Measurements from ENCODE around the gene LIMA1.

Gene LIMA1

DNA sequence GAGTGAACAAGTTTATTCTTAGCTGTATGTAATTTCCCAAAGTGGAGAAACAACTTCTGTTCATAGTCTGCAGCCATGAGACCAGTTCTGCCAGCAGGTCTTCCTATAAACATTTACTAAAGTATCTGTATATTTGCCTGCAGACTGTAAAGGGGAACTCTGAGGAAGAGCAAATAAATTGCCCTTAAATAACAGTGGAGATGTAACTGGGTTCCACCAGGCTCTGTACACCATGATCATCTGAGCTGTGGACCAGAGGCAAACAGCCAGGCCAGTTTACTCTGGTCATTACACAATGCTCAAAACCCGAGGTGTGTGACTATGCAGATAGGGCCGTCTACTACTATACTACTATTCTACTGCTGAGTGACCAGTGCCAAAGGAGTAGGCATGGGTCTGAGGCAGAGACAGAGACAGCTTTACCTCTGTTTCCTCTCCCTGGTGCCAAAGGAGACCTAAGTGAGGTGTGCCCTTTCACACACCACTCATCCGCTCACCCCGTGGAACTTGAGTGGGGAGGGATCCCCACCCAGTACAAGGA lies 95.0 kb downstream of the LIMA1 start:
- no peak overlapping the region for H3K4me3 ChIP-seq (ENCODE audit: low read depth, low read length)
- DNase-seq, result no peak
- TF ChIP-seq, protein P1, sequence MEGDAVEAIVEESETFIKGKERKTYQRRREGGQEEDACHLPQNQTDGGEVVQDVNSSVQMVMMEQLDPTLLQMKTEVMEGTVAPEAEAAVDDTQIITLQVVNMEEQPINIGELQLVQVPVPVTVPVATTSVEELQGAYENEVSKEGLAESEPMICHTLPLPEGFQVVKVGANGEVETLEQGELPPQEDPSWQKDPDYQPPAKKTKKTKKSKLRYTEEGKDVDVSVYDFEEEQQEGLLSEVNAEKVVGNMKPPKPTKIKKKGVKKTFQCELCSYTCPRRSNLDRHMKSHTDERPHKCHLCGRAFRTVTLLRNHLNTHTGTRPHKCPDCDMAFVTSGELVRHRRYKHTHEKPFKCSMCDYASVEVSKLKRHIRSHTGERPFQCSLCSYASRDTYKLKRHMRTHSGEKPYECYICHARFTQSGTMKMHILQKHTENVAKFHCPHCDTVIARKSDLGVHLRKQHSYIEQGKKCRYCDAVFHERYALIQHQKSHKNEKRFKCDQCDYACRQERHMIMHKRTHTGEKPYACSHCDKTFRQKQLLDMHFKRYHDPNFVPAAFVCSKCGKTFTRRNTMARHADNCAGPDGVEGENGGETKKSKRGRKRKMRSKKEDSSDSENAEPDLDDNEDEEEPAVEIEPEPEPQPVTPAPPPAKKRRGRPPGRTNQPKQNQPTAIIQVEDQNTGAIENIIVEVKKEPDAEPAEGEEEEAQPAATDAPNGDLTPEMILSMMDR (IDR thresholded peaks at IDR 0.05; ENCODE audit: low read depth, low read length), result no peak
- H3K36me3 ChIP-seq, result peaks cover 17% of the 10 kb centered on the region
- no peaks in the 10 kb centered on the region for H3K27me3 ChIP-seq (ENCODE audit: insufficient read depth, low read depth, severe bottlenecking)
- no peak overlapping the region for H3K27ac ChIP-seq
- H3K9me3 ChIP-seq (ENCODE audit: severe bottlenecking), result no peaks in the 10 kb centered on the region

DNA sequence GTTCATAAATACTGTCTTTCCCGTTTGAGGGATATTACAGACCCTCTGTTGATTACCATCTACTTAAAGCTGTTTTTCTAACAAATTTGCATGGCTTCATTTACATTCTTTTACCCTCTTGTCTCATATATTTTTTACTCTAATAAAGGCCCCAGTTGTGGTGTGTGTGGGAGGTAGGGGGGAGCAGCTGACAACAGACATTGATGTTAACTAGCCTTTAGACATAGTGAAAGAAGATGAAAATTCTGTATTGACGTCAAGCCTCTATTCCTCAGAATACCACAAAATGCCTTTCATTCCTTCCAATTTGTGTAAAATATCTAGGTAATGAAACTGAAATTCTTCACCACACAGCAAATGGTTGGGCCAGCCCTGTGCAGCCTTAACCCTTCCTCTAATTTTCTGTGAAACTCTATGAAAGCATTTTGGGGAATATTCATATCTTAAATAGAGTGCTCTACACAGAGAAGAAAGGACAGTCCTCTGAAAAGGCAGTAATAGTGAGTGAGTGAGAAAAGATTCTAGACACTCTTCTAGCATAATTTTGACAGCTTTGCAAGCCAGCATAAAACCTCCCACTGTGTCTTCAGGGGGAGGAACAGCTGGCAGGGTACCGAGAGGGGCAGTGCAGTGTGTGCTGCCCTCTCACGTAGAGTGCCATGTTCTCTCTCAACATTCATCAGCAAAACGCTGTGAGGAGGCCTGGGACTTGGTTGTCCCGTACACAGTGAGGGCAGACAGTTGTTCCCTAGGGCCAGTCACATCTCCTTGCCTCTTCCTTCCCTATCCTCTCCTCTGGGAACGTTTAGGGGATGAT lies 96.0 kb downstream of the LIMA1 start:
- H3K36me3 ChIP-seq, result peaks cover 12% of the 10 kb centered on the region
- H3K27ac ChIP-seq, result no peak overlapping the region
- no peak for DNase-seq
- TF ChIP-seq, protein P1 (IDR thresholded peaks at IDR 0.05; ENCODE audit: low read depth, low read length), result no peak
- no peak overlapping the region for H3K4me3 ChIP-seq (ENCODE audit: low read depth, low read length)
- no peaks in the 10 kb centered on the region for H3K9me3 ChIP-seq (ENCODE audit: severe bottlenecking)
- H3K27me3 ChIP-seq (ENCODE audit: insufficient read depth, low read depth, severe bottlenecking), result no peaks in the 10 kb centered on the region

DNA sequence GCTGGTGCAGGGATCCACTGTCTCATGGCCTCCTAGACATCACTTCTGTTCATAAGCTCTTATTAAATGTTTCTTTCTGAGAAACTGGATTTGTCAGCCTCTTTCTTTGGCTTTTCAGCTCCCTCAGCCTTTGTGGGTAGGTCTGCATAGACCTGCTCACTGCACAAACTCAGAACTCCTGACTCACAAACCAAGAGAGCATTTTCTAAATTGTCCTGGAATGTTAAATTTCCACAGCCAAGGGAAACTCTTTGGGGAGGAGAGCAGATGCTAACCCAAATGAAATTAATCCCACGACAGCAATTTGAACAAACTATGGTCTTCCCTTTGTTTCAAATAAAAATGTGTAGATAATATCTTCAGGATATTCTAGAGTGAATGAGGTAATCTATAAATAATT lies 96.6 kb downstream of the LIMA1 start:
- TF ChIP-seq, protein P1 (IDR thresholded peaks at IDR 0.05; ENCODE audit: low read depth, low read length), result no peak
- Histone ChIP-seq H3K27ac (no peak overlapping the region), H3K9me3 (ENCODE audit: severe bottlenecking) (no peaks in the 10 kb centered on the region), H3K27me3 (ENCODE audit: insufficient read depth, low read depth, severe bottlenecking) (no peaks in the 10 kb centered on the region), H3K4me3 (ENCODE audit: low read depth, low read length) (no peak overlapping the region), H3K36me3 (peaks cover 9% of the 10 kb centered on the region)
- DNase-seq, result no peak

DNA sequence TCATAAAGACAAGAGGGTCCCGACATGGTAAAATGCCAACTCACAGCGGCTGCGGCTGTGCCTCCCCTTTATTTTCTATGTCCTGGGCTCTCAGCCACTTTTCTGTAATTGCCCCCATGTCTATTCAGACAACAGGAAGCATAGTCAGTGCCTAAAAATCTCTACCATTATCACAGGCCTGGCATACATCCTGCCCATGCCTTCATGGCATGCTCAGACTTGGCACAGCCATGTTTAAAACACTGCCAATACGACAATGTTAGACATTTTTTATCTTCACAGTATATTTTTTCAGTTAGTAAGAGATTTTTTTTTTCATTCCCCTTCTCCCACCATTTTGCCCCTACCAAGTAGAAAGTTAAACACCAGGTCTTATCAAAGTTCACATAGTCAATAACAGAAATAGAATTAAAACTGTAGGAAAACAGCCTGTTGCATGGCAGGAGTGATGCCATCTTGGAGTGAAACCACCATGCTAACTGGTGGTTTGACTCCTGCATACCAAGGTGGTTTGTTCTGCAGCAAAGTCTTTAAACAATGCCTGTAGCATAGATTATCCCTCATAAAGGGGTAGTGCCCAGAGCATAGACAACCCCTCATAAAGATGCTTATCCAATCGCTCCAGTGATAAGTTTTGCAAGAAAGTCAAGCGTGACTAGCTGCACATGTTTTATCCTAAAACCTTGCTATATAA lies 97.2 kb downstream of the LIMA1 start:
- no peak for DNase-seq
- peaks cover 10% of the 10 kb centered on the region for H3K36me3 ChIP-seq
- H3K4me3 ChIP-seq (ENCODE audit: low read depth, low read length), result no peak overlapping the region
- TF ChIP-seq, protein P1 (IDR thresholded peaks at IDR 0.05; ENCODE audit: low read depth, low read length), result no peak
- no peaks in the 10 kb centered on the region for H3K27me3 ChIP-seq (ENCODE audit: insufficient read depth, low read depth, severe bottlenecking)
- no peak overlapping the region for H3K27ac ChIP-seq
- no peaks in the 10 kb centered on the region for H3K9me3 ChIP-seq (ENCODE audit: severe bottlenecking)

DNA sequence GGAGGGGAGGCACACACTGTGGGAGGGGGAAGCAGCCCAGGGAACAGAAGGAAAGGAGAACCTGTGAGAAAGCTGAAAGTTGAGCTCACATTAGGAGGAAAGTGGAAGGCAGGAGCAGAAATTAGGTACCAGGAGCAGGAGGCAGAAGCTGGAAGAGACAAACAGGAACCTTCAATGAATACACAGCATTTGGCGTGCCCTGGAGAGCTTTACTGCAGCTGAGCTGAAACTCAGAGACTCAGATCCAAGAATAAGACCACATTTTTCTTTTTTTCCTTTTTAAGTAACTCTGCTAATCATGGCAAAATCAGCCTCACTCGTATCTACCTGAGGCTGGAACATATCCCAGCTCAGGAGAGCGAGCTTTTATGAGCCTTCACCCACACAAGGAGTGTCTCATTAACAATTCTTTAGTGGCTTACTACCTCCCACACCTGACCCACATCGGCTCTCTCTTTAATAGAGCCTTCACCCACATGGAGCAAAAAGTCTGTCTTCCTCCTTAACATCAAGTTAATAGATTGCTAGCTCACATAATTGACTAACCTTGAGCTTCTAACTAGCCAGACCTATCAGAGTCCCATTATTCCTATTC lies 97.9 kb downstream of the LIMA1 start:
- Histone ChIP-seq H3K27me3 (ENCODE audit: insufficient read depth, low read depth, severe bottlenecking) (no peaks in the 10 kb centered on the region), H3K9me3 (ENCODE audit: severe bottlenecking) (no peaks in the 10 kb centered on the region), H3K27ac (no peak overlapping the region), H3K4me3 (ENCODE audit: low read depth, low read length) (no peak overlapping the region), H3K36me3 (peaks cover 14% of the 10 kb centered on the region)
- TF ChIP-seq, protein P1 (IDR thresholded peaks at IDR 0.05; ENCODE audit: low read depth, low read length), result no peak
- DNase-seq, result no peak

Data from WERI-Rb-1 (cell line).